Endodermal cell (in vitro differentiated cells): ENCODE measurements around the gene TPK1. TPM values are rescaled to one million over a fixed set of nuclear protein-coding genes. Genes with fewer than 3 reads are reported as not detected.

Source experiments
- DNase-seq: peaks from one replicate; pipeline ENCODE4 v3.0.0-alpha.2; 2017
- H3K27ac ChIP-seq: 2 replicates; pipeline ENCODE4 v1.5.1; 2013; ENCODE audit warnings: mild to moderate bottlenecking, low read depth, low read length, moderate library complexity
- H3K27me3 ChIP-seq: 2 replicates; pipeline ENCODE4 v1.6.1; 2013; ENCODE audit warnings: mild to moderate bottlenecking, low read length, moderate library complexity; ENCODE audit not compliant: insufficient read depth, control insufficient read depth, poor library complexity, severe bottlenecking
- H3K36me3 ChIP-seq: 2 replicates; pipeline ENCODE4 v1.7.0; 2013; ENCODE audit warnings: mild to moderate bottlenecking, low read length, moderate library complexity; ENCODE audit not compliant: control insufficient read depth, insufficient read depth
- H3K4me1 ChIP-seq: one replicate; pipeline ENCODE4 v1.7.0; 2013; ENCODE audit warnings: low read length; ENCODE audit not compliant: control insufficient read depth, insufficient read depth
- H3K4me3 ChIP-seq: 2 replicates; pipeline ENCODE4 v1.5.1; 2013; ENCODE audit warnings: mild to moderate bottlenecking, low read length, moderate library complexity
- H3K9ac ChIP-seq: 2 replicates; pipeline ENCODE4 v1.6.1; 2013; ENCODE audit warnings: mild to moderate bottlenecking, low read length, moderate library complexity; ENCODE audit not compliant: poor library complexity, severe bottlenecking; ENCODE audit errors: extremely low read depth
- H3K9me3 ChIP-seq: 2 replicates; pipeline ENCODE4 v1.6.1; 2013; ENCODE audit warnings: mild to moderate bottlenecking, low read length, moderate library complexity; ENCODE audit not compliant: control insufficient read depth
- H3K27ac Mint-ChIP-seq: 2 replicates; pipeline ENCODE4 v1.8.0; 2020; ENCODE audit warnings: mixed read lengths
- H3K27me3 Mint-ChIP-seq: 2 replicates; pipeline ENCODE4 v1.8.0; 2021; ENCODE audit warnings: mild to moderate bottlenecking, mixed read lengths; ENCODE audit not compliant: insufficient read depth
- H3K36me3 Mint-ChIP-seq: 2 replicates; pipeline ENCODE4 v1.8.0; 2020; ENCODE audit warnings: low read depth, mixed read lengths
- H3K4me1 Mint-ChIP-seq: 2 replicates; pipeline ENCODE4 v1.8.0; 2020; ENCODE audit warnings: mixed read lengths
- H3K4me3 Mint-ChIP-seq: 2 replicates; pipeline ENCODE4 v1.8.0; 2020; ENCODE audit warnings: mild to moderate bottlenecking, moderate library complexity, mixed read lengths
- H3K9me3 Mint-ChIP-seq: 2 replicates; pipeline ENCODE4 v1.8.0; 2020; ENCODE audit warnings: mild to moderate bottlenecking, mixed read lengths
- WGBS, 2 experiments: methylation state at CpG; one replicate each; pipeline versions ENCODE4 v1.1.5 to v1.1.7; 2013; ENCODE audit warnings: missing lambda C conversion rate in 2 of 2, mixed read lengths in 1 of 2; ENCODE audit not compliant: insufficient coverage in 1 of 2, insufficient read length in 1 of 2; 5-methylcytosine and 5-hydroxymethylcytosine counted together
- total RNA-seq, 2 donors: library from RNA; stranded (reverse); fragmentation: NEBNext Ultra II Directional in 1 of 2; extraction: Animal tissue kit (Norgen Biotek cat#: 25700) in 1 of 2; gene quantifications; 2 replicates in 1 of 2; 3 replicates in 1 of 2; pipeline ENCODE4 v1.2.1, GENCODE V29; 2021
- TF ChIP-seq, protein P1 (sequence below): fragments of 200-600 bp; sonication (generic); conservative IDR thresholded peaks from 2 replicates; pipeline ENCODE4 v1.5.0; 2021; ENCODE audit warnings: antibody characterized with exemption, mild to moderate bottlenecking

The TPK1 gene
- total RNA-seq, 2 donors from 2014 or later, result 9.7 TPM

DNA sequence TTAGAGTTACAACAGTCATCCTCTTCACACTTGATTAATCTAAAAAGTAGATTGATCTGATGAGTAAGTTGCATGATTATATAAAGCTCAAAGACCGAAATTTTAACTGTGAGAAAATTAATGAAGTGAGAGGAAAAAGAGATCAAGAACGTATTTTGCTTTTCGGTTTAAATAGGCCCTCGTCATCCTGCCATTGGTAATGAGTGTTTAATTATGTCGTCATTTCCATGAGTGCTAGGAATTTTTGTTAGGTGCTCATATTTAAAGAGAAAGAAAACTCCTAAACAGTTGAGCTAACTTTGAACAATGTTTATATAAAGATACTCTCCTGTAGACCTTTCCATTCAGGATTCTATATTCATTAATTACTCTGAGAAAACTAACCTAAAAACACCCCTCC, 159.4 kb downstream of the TPK1 start:
- peaks cover 2% of the 10 kb centered on the region for H3K36me3 Mint-ChIP-seq
- WGBS, 2 experiments, result 89 to 96% methylated on average over 5 of the region's 5 CpGs
- DNase-seq, result no peak
- Histone ChIP-seq H3K27ac (no peak overlapping the region), H3K27me3 (no peaks in the 10 kb centered on the region), H3K4me3 (no peak overlapping the region), H3K9ac (no peak overlapping the region), H3K36me3 (no peaks in the 10 kb centered on the region), H3K9me3 (no peaks in the 10 kb centered on the region), H3K4me1 (no peaks in the 10 kb centered on the region)
- TF ChIP-seq, protein P1, sequence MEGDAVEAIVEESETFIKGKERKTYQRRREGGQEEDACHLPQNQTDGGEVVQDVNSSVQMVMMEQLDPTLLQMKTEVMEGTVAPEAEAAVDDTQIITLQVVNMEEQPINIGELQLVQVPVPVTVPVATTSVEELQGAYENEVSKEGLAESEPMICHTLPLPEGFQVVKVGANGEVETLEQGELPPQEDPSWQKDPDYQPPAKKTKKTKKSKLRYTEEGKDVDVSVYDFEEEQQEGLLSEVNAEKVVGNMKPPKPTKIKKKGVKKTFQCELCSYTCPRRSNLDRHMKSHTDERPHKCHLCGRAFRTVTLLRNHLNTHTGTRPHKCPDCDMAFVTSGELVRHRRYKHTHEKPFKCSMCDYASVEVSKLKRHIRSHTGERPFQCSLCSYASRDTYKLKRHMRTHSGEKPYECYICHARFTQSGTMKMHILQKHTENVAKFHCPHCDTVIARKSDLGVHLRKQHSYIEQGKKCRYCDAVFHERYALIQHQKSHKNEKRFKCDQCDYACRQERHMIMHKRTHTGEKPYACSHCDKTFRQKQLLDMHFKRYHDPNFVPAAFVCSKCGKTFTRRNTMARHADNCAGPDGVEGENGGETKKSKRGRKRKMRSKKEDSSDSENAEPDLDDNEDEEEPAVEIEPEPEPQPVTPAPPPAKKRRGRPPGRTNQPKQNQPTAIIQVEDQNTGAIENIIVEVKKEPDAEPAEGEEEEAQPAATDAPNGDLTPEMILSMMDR, result no peak
- no peak overlapping the region for H3K27ac Mint-ChIP-seq
- no peak overlapping the region for H3K4me3 Mint-ChIP-seq
- no peaks in the 10 kb centered on the region for H3K27me3 Mint-ChIP-seq
- H3K4me1 Mint-ChIP-seq, result no peaks in the 10 kb centered on the region
- no peaks in the 10 kb centered on the region for H3K9me3 Mint-ChIP-seq

DNA sequence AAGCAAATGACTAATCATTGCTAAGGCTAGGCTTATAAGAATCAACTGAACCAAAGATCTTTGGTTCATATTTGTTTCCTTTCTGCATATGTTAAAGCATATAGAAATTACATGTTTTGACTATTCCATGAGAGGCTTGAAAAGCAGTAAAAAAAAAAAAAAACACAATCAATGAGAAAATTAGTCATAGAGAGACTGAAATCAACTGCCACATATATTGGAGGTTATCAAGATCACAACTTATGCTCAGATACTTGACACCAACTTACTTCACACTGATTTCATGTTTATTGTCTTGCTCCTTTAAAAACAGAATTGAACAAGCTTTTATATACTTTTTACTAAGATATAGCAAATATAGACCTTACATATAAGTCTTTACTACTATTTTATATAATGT, 161.3 kb downstream of the TPK1 start:
- Histone ChIP-seq H3K4me3 (no peak overlapping the region), H3K9me3 (no peaks in the 10 kb centered on the region), H3K9ac (no peak overlapping the region), H3K27me3 (no peaks in the 10 kb centered on the region), H3K27ac (no peak overlapping the region), H3K36me3 (no peaks in the 10 kb centered on the region), H3K4me1 (no peaks in the 10 kb centered on the region)
- H3K4me3 Mint-ChIP-seq, result no peak overlapping the region
- H3K4me1 Mint-ChIP-seq, result no peaks in the 10 kb centered on the region
- no peaks in the 10 kb centered on the region for H3K27me3 Mint-ChIP-seq
- peaks cover 2% of the 10 kb centered on the region for H3K36me3 Mint-ChIP-seq
- H3K27ac Mint-ChIP-seq, result no peak overlapping the region
- TF ChIP-seq, protein P1, result no peak
- DNase-seq, result no peak
- H3K9me3 Mint-ChIP-seq, result no peaks in the 10 kb centered on the region

DNA sequence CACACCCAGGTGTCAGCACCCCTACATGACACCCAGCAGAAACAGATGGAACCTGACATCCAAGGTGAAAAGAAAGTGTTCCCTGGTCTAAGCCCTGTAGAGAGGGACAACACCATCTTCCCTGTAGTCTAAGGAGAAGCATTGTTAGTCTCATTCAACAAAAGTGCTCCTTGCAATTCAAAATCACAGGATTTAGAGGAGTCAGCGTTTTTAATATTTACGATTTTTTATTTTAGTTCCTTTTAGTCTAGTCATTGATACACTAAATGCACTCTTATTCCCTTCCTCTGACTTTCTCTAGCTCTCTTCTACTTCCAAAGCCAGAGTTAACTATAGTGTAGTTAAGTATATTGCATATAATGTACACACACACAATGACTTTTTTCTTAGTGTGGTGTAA, 163.0 kb downstream of the TPK1 start:
- Mint-ChIP-seq H3K27me3 (no peaks in the 10 kb centered on the region), H3K4me3 (no peak overlapping the region), H3K9me3 (no peaks in the 10 kb centered on the region), H3K27ac (no peak overlapping the region), H3K36me3 (peaks cover 2% of the 10 kb centered on the region), H3K4me1 (no peaks in the 10 kb centered on the region)
- Histone ChIP-seq H3K9ac (no peak overlapping the region), H3K4me1 (no peaks in the 10 kb centered on the region), H3K9me3 (no peaks in the 10 kb centered on the region), H3K27ac (no peak overlapping the region), H3K4me3 (no peak overlapping the region), H3K27me3 (no peaks in the 10 kb centered on the region), H3K36me3 (no peaks in the 10 kb centered on the region)
- TF ChIP-seq, protein P1, result no peak
- 96 to 100% methylated on average over 1 to 2 of the region's 2 CpGs for WGBS, 2 experiments
- no peak for DNase-seq
